Vagina (tissue), 2 donors: ENCODE results near the gene PAK1. TPM values are rescaled to one million over a fixed set of nuclear protein-coding genes. Genes with fewer than 3 reads are reported as not detected.

ENCODE experiments used
- DNase-seq, 2 donors: peaks; one replicate each; pipeline ENCODE4 v3.0.0-alpha.2; 2017; ENCODE audit errors: extremely low spot score in 2 of 2
- H3K27ac ChIP-seq: fragments of 200-600 bp; sonication (generic); one replicate; pipeline ENCODE4 v1.5.1; 2019
- H3K27me3 ChIP-seq: fragments of 200-600 bp; sonication (generic); one replicate; pipeline ENCODE4 v1.5.1; 2019
- H3K36me3 ChIP-seq, 2 donors: fragments of 200-600 bp; sonication (generic); one replicate each; pipeline ENCODE4 v1.5.1; 2017 to 2019
- H3K4me1 ChIP-seq: fragments of 200-600 bp; sonication (generic); one replicate; pipeline ENCODE4 v1.5.1; 2019
- H3K4me3 ChIP-seq, 2 donors: fragments of 200-600 bp; sonication (generic); 1 replicate in 1 of 2; 2 replicates in 1 of 2; pipeline ENCODE4 v1.5.1; 2016 to 2019
- H3K9me3 ChIP-seq: fragments of 200-600 bp; sonication (generic); one replicate; pipeline ENCODE4 v1.5.1; 2019
- CTCF ChIP-seq, 3 experiments: fragments of 450-650 bp in 2 of 3; fragments of 200-600 bp in 1 of 3; sonication (generic) in 1 of 3; IDR thresholded peaks; one replicate each; pipeline ENCODE4 v1.5.1; 2017 to 2019; ENCODE audit warnings: antibody characterized with exemption in 3 of 3, mild to moderate bottlenecking in 2 of 3, moderate library complexity in 2 of 3
- POLR2A ChIP-seq, 2 donors: fragments of 450-650 bp; IDR thresholded peaks; one replicate each; pipeline ENCODE4 v1.6.1; 2017; ENCODE audit warnings: antibody characterized with exemption in 2 of 2, mild to moderate bottlenecking in 2 of 2, moderate library complexity in 2 of 2
- POLR2AphosphoS5 ChIP-seq, 2 donors: sonication (generic); formaldehyde crosslinking; IDR thresholded peaks; one replicate each; pipeline ENCODE4 v1.9.0; 2017; ENCODE audit warnings: antibody characterized with exemption in 2 of 2, mild to moderate bottlenecking in 2 of 2, low read depth in 1 of 2; ENCODE audit not compliant: insufficient read depth in 1 of 2
- intact Hi-C: fragments of 100-400 bp; cut with DNase I; formaldehyde crosslinking; loops from one replicate; pipeline ENCODE4 v1.15.1; 2023
- total RNA-seq: library from RNA; depleted of rRNA; stranded (reverse); fragments of >200 nt; gene quantifications from one replicate; pipeline ENCODE4 v1.2.3, GENCODE V29; 2016

The PAK1 gene
- total RNA-seq, 1 donor from 2014 or later: 43.5 TPM

GRCh38 chr11:77308838-77309237, 165.1 kb downstream of the PAK1 start:
- Histone ChIP-seq H3K4me3 (no peak overlapping the region), H3K27ac (no peak overlapping the region), H3K36me3 (no peaks in the 10 kb centered on the region), H3K4me1 (no peaks in the 10 kb centered on the region), H3K9me3 (no peaks in the 10 kb centered on the region), H3K27me3 (no peaks in the 10 kb centered on the region)
- DNase-seq: no peak
- no peak for TF ChIP-seq POLR2A (IDR thresholded peaks at IDR 0.05)
- no peak for TF ChIP-seq CTCF (IDR thresholded peaks at IDR 0.05)
- no peak for TF ChIP-seq POLR2AphosphoS5 (IDR thresholded peaks at IDR 0.05; ENCODE audit: insufficient read depth in 1 of 2, low read depth in 1 of 2)
- intact Hi-C loops: no loop called here

- Histone ChIP-seq H3K4me1 (no peaks in the 10 kb centered on the region), H3K9me3 (no peaks in the 10 kb centered on the region), H3K27me3 (no peaks in the 10 kb centered on the region), H3K27ac (no peak overlapping the region), H3K36me3 (no peaks in the 10 kb centered on the region), H3K4me3 (no peak overlapping the region)
- DNase-seq: no peak
- no peak for TF ChIP-seq CTCF (IDR thresholded peaks at IDR 0.05)
- TF ChIP-seq POLR2AphosphoS5 (IDR thresholded peaks at IDR 0.05; ENCODE audit: insufficient read depth in 1 of 2, low read depth in 1 of 2): no peak
- no peak for TF ChIP-seq POLR2A (IDR thresholded peaks at IDR 0.05)
- intact Hi-C loops: no loop called here
Measured at GRCh38 chr11:77303328-77303727, 170.6 kb downstream of the PAK1 start.

GRCh38 chr11:77302752-77303151, 171.1 kb downstream of the PAK1 start:
- no peaks in the 10 kb centered on the region for H3K27me3 ChIP-seq
- no peak overlapping the region for H3K4me3 ChIP-seq
- H3K9me3 ChIP-seq: no peaks in the 10 kb centered on the region
- no peaks in the 10 kb centered on the region for H3K4me1 ChIP-seq
- intact Hi-C loops: no loop called here
- no peak for DNase-seq
- TF ChIP-seq POLR2AphosphoS5 (IDR thresholded peaks at IDR 0.05; ENCODE audit: insufficient read depth in 1 of 2, low read depth in 1 of 2) (no peak), CTCF (IDR thresholded peaks at IDR 0.05) (no peak), POLR2A (IDR thresholded peaks at IDR 0.05) (no peak)
- no peak overlapping the region for H3K27ac ChIP-seq
- no peaks in the 10 kb centered on the region for H3K36me3 ChIP-seq

- no peaks in the 10 kb centered on the region for H3K36me3 ChIP-seq
- no peak within 1 kb of the TSS for H3K27ac ChIP-seq
- no peak for DNase-seq
- no peak within 1 kb of the TSS for H3K4me3 ChIP-seq
- no peaks in the 10 kb centered on the region for H3K27me3 ChIP-seq
- intact Hi-C loops: no loop called here
- no peaks in the 10 kb centered on the region for H3K9me3 ChIP-seq
- TF ChIP-seq POLR2AphosphoS5 (IDR thresholded peaks at IDR 0.05; ENCODE audit: insufficient read depth in 1 of 2, low read depth in 1 of 2) (no peak), POLR2A (IDR thresholded peaks at IDR 0.05) (no peak)
- no peaks in the 10 kb centered on the region for H3K4me1 ChIP-seq
Measured at GRCh38 chr11:77301510-77301909, 172.4 kb downstream of the PAK1 start, which contains the start of gene GDPD4. Gene GDPD4 (minus strand): TSS chr11:77301686. CDS start chr11:77285137, 16,549 bp downstream.

- Histone ChIP-seq H3K27me3 (no peaks in the 10 kb centered on the region), H3K4me3 (no peak overlapping the region), H3K36me3 (no peaks in the 10 kb centered on the region), H3K27ac (no peak overlapping the region), H3K9me3 (no peaks in the 10 kb centered on the region), H3K4me1 (no peaks in the 10 kb centered on the region)
- intact Hi-C loops: no loop called here
- no peak for DNase-seq
- TF ChIP-seq POLR2AphosphoS5 (IDR thresholded peaks at IDR 0.05; ENCODE audit: insufficient read depth in 1 of 2, low read depth in 1 of 2) (no peak), POLR2A (IDR thresholded peaks at IDR 0.05) (no peak), CTCF (IDR thresholded peaks at IDR 0.05) (no peak)
Measured at GRCh38 chr11:77300695-77301094, 173.2 kb downstream of the PAK1 start.
